ENCODE data around the gene GRID2.
A peak's percentile ranks its signal among the peaks of the same experiment; 100 is the strongest.
"Not testable (repeated sequence)": the region's sequence is repeated elsewhere in the genome, so short reads cannot be mapped to it uniquely, and the experiment has no call there.

Gene GRID2

DNA sequence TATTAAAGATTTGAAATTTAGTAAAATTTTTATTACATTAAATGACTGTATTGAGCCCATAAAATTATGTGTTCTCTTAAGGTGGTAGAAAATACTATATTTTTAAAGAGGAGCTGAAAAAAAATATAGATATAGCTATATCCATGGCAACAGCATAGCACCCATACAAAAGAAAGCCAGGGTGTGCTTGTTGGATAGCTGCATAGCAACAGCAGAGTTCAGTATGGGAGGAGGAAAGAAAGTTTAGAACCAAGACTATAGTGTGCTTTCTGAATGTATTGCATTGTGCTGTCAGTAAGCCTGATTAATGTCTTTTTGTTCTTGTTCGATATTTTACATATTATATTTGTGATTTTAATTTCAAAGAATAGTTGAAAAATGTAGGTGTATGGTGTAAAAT, 78.4 kb downstream of the GRID2 start:
- peak; percentile 86 for ATAC-seq
- TF ChIP-seq ZNF565 (CRISPR knock-in tag; conservative IDR thresholded peaks at IDR 0.05; ENCODE audit: low read depth): no peak
- TF ChIP-seq TCF4 (CRISPR knock-in tag; IDR thresholded peaks at IDR 0.05; ENCODE audit: borderline replicate concordance): no peak
- TF ChIP-seq ZNF70 (CRISPR knock-in tag; IDR thresholded peaks at IDR 0.05): no peak
- TF ChIP-seq, protein P1, sequence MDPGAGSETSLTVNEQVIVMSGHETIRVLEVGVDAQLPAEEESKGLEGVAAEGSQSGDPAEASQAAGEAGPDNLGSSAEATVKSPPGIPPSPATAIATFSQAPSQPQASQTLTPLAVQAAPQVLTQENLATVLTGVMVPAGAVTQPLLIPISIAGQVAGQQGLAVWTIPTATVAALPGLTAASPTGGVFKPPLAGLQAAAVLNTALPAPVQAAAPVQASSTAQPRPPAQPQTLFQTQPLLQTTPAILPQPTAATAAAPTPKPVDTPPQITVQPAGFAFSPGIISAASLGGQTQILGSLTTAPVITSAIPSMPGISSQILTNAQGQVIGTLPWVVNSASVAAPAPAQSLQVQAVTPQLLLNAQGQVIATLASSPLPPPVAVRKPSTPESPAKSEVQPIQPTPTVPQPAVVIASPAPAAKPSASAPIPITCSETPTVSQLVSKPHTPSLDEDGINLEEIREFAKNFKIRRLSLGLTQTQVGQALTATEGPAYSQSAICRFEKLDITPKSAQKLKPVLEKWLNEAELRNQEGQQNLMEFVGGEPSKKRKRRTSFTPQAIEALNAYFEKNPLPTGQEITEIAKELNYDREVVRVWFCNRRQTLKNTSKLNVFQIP (CRISPR knock-in tag; IDR thresholded peaks at IDR 0.05; ENCODE audit: borderline replicate concordance, low read depth): no peak
- TF ChIP-seq, protein P2, sequence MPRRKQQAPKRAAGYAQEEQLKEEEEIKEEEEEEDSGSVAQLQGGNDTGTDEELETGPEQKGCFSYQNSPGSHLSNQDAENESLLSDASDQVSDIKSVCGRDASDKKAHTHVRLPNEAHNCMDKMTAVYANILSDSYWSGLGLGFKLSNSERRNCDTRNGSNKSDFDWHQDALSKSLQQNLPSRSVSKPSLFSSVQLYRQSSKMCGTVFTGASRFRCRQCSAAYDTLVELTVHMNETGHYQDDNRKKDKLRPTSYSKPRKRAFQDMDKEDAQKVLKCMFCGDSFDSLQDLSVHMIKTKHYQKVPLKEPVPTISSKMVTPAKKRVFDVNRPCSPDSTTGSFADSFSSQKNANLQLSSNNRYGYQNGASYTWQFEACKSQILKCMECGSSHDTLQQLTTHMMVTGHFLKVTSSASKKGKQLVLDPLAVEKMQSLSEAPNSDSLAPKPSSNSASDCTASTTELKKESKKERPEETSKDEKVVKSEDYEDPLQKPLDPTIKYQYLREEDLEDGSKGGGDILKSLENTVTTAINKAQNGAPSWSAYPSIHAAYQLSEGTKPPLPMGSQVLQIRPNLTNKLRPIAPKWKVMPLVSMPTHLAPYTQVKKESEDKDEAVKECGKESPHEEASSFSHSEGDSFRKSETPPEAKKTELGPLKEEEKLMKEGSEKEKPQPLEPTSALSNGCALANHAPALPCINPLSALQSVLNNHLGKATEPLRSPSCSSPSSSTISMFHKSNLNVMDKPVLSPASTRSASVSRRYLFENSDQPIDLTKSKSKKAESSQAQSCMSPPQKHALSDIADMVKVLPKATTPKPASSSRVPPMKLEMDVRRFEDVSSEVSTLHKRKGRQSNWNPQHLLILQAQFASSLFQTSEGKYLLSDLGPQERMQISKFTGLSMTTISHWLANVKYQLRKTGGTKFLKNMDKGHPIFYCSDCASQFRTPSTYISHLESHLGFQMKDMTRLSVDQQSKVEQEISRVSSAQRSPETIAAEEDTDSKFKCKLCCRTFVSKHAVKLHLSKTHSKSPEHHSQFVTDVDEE (CRISPR knock-in tag; IDR thresholded peaks at IDR 0.05): no peak
- no peak for TF ChIP-seq CSDC2 (CRISPR knock-in tag; IDR thresholded peaks at IDR 0.05)
- no peak for TF ChIP-seq ZNF8 (CRISPR knock-in tag; IDR thresholded peaks at IDR 0.05)

GRCh38 chr4:92387459-92388069, 83.8 kb downstream of the GRID2 start:
- ATAC-seq: peak; percentile 82
- no peak for TF ChIP-seq ARNTL (CRISPR knock-in tag; IDR thresholded peaks at IDR 0.05; ENCODE audit: borderline replicate concordance, low read depth)
- TF ChIP-seq GLIS3 (CRISPR knock-in tag; IDR thresholded peaks at IDR 0.05): no peak
- TF ChIP-seq, protein P3, sequence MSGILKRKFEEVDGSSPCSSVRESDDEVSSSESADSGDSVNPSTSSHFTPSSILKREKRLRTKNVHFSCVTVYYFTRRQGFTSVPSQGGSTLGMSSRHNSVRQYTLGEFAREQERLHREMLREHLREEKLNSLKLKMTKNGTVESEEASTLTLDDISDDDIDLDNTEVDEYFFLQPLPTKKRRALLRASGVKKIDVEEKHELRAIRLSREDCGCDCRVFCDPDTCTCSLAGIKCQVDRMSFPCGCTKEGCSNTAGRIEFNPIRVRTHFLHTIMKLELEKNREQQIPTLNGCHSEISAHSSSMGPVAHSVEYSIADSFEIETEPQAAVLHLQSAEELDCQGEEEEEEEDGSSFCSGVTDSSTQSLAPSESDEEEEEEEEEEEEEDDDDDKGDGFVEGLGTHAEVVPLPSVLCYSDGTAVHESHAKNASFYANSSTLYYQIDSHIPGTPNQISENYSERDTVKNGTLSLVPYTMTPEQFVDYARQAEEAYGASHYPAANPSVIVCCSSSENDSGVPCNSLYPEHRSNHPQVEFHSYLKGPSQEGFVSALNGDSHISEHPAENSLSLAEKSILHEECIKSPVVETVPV (CRISPR knock-in tag; IDR thresholded peaks at IDR 0.05): no peak
- no peak for TF ChIP-seq RARB (CRISPR knock-in tag; IDR thresholded peaks at IDR 0.05)
- TF ChIP-seq ZNF565 (CRISPR knock-in tag; conservative IDR thresholded peaks at IDR 0.05; ENCODE audit: low read depth): no peak
- TF ChIP-seq, protein P4, sequence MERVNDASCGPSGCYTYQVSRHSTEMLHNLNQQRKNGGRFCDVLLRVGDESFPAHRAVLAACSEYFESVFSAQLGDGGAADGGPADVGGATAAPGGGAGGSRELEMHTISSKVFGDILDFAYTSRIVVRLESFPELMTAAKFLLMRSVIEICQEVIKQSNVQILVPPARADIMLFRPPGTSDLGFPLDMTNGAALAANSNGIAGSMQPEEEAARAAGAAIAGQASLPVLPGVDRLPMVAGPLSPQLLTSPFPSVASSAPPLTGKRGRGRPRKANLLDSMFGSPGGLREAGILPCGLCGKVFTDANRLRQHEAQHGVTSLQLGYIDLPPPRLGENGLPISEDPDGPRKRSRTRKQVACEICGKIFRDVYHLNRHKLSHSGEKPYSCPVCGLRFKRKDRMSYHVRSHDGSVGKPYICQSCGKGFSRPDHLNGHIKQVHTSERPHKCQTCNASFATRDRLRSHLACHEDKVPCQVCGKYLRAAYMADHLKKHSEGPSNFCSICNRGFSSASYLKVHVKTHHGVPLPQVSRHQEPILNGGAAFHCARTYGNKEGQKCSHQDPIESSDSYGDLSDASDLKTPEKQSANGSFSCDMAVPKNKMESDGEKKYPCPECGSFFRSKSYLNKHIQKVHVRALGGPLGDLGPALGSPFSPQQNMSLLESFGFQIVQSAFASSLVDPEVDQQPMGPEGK (CRISPR knock-in tag; IDR thresholded peaks at IDR 0.05; ENCODE audit: borderline replicate concordance): no peak
- TF ChIP-seq ZNF70 (CRISPR knock-in tag; IDR thresholded peaks at IDR 0.05): no peak
- TF ChIP-seq, protein P5, sequence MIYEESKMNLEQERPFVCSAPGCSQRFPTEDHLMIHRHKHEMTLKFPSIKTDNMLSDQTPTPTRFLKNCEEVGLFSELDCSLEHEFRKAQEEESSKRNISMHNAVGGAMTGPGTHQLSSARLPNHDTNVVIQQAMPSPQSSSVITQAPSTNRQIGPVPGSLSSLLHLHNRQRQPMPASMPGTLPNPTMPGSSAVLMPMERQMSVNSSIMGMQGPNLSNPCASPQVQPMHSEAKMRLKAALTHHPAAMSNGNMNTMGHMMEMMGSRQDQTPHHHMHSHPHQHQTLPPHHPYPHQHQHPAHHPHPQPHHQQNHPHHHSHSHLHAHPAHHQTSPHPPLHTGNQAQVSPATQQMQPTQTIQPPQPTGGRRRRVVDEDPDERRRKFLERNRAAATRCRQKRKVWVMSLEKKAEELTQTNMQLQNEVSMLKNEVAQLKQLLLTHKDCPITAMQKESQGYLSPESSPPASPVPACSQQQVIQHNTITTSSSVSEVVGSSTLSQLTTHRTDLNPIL (CRISPR knock-in tag; IDR thresholded peaks at IDR 0.05; ENCODE audit: low read depth): no peak
- TF ChIP-seq TCF4 (CRISPR knock-in tag; IDR thresholded peaks at IDR 0.05; ENCODE audit: borderline replicate concordance): no peak
- no peak for TF ChIP-seq SNAI2 (CRISPR knock-in tag; IDR thresholded peaks at IDR 0.05)
- no peak for TF ChIP-seq OSR1 (CRISPR knock-in tag; IDR thresholded peaks at IDR 0.05)
- TF ChIP-seq, protein P2 (CRISPR knock-in tag; IDR thresholded peaks at IDR 0.05): no peak
- no peak for TF ChIP-seq ZFP30 (CRISPR knock-in tag; IDR thresholded peaks at IDR 0.05)

DNA sequence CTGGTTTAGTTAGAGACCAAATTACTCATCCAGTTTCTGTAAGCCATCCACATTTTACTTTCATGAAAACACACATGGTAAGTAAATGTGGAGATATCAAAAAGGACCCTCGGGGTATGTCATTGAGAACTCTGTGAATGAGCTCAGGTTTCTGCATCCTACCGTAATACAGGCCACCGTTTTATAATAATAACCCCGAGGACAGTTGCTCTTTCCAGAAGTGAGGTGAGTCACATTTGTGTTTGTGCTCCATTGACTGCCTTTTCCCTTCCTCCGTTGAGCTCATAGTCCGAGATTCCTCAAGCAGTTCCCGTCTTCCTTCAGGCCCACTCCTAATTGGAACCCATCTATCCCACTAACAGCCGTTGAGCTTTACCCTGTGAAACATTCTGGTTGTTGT, 95.3 kb downstream of the GRID2 start:
- ATAC-seq: no peak
- TF ChIP-seq ESRRG (CRISPR knock-in tag; IDR thresholded peaks at IDR 0.05) (no peak), ZFP30 (CRISPR knock-in tag; IDR thresholded peaks at IDR 0.05) (no peak), OSR1 (CRISPR knock-in tag; IDR thresholded peaks at IDR 0.05) (no peak), ZC3H10 (CRISPR knock-in tag; IDR thresholded peaks at IDR 0.05) (no peak), TOX (CRISPR knock-in tag; IDR thresholded peaks at IDR 0.05; ENCODE audit: borderline replicate concordance) (no peak), RARB (CRISPR knock-in tag; IDR thresholded peaks at IDR 0.05) (no peak), SNAI2 (CRISPR knock-in tag; IDR thresholded peaks at IDR 0.05) (no peak), TCF4 (CRISPR knock-in tag; IDR thresholded peaks at IDR 0.05; ENCODE audit: borderline replicate concordance) (no peak), ZFP3 (CRISPR knock-in tag; IDR thresholded peaks at IDR 0.05) (no peak), CSDC2 (CRISPR knock-in tag; IDR thresholded peaks at IDR 0.05) (no peak)
- TF ChIP-seq, protein P4 (CRISPR knock-in tag; IDR thresholded peaks at IDR 0.05; ENCODE audit: borderline replicate concordance): no peak

- not testable (repeated sequence) for ATAC-seq
Observed at GRCh38 chr4:92403525-92403924, 99.8 kb downstream of the GRID2 start.

Measured in SK-N-SH treated with all-trans-retinoic acid at 6 μM for 48 hours (cell line).